ENCODE data around the gene MIOS.

DNA sequence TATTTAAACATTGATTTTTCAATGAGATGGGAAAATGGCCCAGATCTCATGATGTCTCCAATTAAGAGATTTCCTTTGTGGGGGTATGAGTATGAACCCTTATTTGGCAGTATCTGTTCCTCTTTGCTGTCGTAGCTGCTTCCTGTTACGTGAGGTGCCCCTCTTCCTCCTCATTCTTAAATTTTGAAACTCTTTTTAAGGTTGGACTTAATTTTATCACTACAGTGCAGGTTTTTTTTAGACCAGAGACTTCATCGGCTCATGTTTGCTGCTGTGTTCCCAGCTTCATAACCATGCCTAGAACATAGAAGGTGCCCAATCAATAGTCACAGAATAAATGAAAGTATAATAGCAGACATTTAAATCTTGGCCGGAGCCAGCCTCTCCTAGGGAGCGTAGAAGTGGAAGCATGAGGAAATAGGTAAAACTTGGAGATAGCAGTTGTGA lies 2.4 kb downstream of the MIOS start:
- TF ChIP-seq, protein P1, sequence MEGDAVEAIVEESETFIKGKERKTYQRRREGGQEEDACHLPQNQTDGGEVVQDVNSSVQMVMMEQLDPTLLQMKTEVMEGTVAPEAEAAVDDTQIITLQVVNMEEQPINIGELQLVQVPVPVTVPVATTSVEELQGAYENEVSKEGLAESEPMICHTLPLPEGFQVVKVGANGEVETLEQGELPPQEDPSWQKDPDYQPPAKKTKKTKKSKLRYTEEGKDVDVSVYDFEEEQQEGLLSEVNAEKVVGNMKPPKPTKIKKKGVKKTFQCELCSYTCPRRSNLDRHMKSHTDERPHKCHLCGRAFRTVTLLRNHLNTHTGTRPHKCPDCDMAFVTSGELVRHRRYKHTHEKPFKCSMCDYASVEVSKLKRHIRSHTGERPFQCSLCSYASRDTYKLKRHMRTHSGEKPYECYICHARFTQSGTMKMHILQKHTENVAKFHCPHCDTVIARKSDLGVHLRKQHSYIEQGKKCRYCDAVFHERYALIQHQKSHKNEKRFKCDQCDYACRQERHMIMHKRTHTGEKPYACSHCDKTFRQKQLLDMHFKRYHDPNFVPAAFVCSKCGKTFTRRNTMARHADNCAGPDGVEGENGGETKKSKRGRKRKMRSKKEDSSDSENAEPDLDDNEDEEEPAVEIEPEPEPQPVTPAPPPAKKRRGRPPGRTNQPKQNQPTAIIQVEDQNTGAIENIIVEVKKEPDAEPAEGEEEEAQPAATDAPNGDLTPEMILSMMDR (IDR thresholded peaks at IDR 0.05; ENCODE audit: low read length), result no peak
- no peak for TF ChIP-seq EZH2 (optimal IDR thresholded peaks at IDR 0.05; ENCODE audit: low read depth, low read length)
- TF ChIP-seq EZH2phosphoT487 (IDR thresholded peaks at IDR 0.05; ENCODE audit: low read length), result no peak

All from MM.1S (cell line).